GM19452 (cell line): ENCODE results near the gene PEX14.

Experiments used
- ATAC-seq: cut with Tn5 transposase; IDR thresholded peaks from one replicate; pipeline ENCODE4 v1.9.1; 2021; ENCODE audit not compliant: unreplicated experiment

PEX14 gene

GRCh38 chr1:10675813-10676212 is 201.1 kb downstream of the PEX14 start:
- ATAC-seq = no peak

GRCh38 chr1:10676963-10677362 is 202.2 kb downstream of the PEX14 start:
- ATAC-seq = no peak

- ATAC-seq = no peak
These were observed 203.0 kb downstream of the PEX14 start for GRCh38 chr1:10677491-10678391.

- no peak for ATAC-seq
These were observed 203.7 kb downstream of the PEX14 start for GRCh38 chr1:10678402-10678801.

DNA sequence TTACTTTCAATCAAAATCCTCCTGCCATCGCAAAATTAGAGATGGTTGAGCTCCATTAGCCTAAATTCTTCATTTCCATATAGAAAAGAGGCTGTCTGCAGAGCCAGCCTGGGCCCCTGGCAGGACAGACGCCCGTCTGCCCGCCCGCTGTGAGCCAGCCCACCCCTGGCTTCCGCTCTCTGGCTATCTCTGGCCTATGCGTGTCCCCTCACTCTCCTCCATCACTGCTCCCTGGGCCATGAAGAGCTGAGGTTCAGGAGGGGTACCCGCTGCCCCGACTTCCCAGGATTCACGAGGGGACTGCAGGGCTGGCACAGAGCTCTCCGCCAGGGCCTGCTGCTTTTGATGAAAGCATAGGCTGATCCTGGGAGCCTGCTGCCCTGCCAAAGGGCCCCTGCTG is 204.1 kb downstream of the PEX14 start:
- ATAC-seq = no peak

- ATAC-seq = no peak
These were observed 204.9 kb downstream of the PEX14 start for GRCh38 chr1:10679496-10680220.
